ENCODE data around the gene SPAAR.
"Not testable (repeated sequence)": the region's sequence is repeated elsewhere in the genome, so short reads cannot be mapped to it uniquely, and the experiment has no call there.

The SPAAR gene

GRCh38 chr9:35923598-35923926 is 14.3 kb downstream of the SPAAR start:
- DNase-seq (ENCODE audit: low read depth, low spot score) = no peak

GRCh38 chr9:35923927-35924763 is 14.9 kb downstream of the SPAAR start:
- no peak for DNase-seq (ENCODE audit: low read depth, low spot score)

GRCh38 chr9:35928591-35929452 is 19.5 kb downstream of the SPAAR start:
- no peak for DNase-seq (ENCODE audit: low read depth, low spot score)

GRCh38 chr9:35929453-35929718 is 20.1 kb downstream of the SPAAR start:
- no peak for DNase-seq (ENCODE audit: low read depth, low spot score)

GRCh38 chr9:35930521-35930920 is 21.2 kb downstream of the SPAAR start:
- DNase-seq (ENCODE audit: low read depth, low spot score) = no peak

GRCh38 chr9:35930989-35931388 is 21.7 kb downstream of the SPAAR start:
- no peak for DNase-seq (ENCODE audit: low read depth, low spot score)

- DNase-seq (ENCODE audit: low read depth, low spot score) = no peak
Observed at GRCh38 chr9:35932735-35933134, 23.4 kb downstream of the SPAAR start.

GRCh38 chr9:35933550-35934067 is 24.3 kb downstream of the SPAAR start:
- DNase-seq (ENCODE audit: low read depth, low spot score) = no peak

- not testable (repeated sequence) for DNase-seq (ENCODE audit: low read depth, low spot score)
Observed at GRCh38 chr9:35934069-35934468, 24.8 kb downstream of the SPAAR start.

GRCh38 chr9:35935261-35935660 is 26.0 kb downstream of the SPAAR start:
- DNase-seq (ENCODE audit: low read depth, low spot score) = no peak

- DNase-seq (ENCODE audit: low read depth, low spot score) = no peak
Observed at GRCh38 chr9:35935755-35936509, 26.6 kb downstream of the SPAAR start.

- DNase-seq (ENCODE audit: low read depth, low spot score) = no peak
Observed at GRCh38 chr9:35937227-35937626, 27.9 kb downstream of the SPAAR start.

- DNase-seq (ENCODE audit: low read depth, low spot score) = no peak
Observed at GRCh38 chr9:35938474-35939356, 29.4 kb downstream of the SPAAR start.

- DNase-seq (ENCODE audit: low read depth, low spot score) = no peak
Observed at GRCh38 chr9:35939679-35940250, 30.5 kb downstream of the SPAAR start.

GRCh38 chr9:35940458-35941407 is 31.4 kb downstream of the SPAAR start:
- no peak for DNase-seq (ENCODE audit: low read depth, low spot score)

- no peak for DNase-seq (ENCODE audit: low read depth, low spot score)
Observed at GRCh38 chr9:35942286-35942685, 33.0 kb downstream of the SPAAR start.

GRCh38 chr9:35944173-35944572 is 34.9 kb downstream of the SPAAR start:
- DNase-seq (ENCODE audit: low read depth, low spot score) = no peak

- no peak for DNase-seq (ENCODE audit: low read depth, low spot score)
Observed at GRCh38 chr9:35944841-35945240, 35.6 kb downstream of the SPAAR start.

GRCh38 chr9:35945341-35946018 is 36.2 kb downstream of the SPAAR start:
- DNase-seq (ENCODE audit: low read depth, low spot score) = peak; percentile 83
